NCI-H1417 treated with DMSO at 0.1 percent for 48 hours (cell line): ENCODE measurements around the gene PCDHGC4.
A peak's percentile ranks its signal among the peaks of the same experiment; 100 is the strongest.

ENCODE experiments used
- DNase-seq: peaks from one replicate; lab custom pipeline; 2025; lab: John Stamatoyannopoulos, UW

Gene PCDHGC4

DNA sequence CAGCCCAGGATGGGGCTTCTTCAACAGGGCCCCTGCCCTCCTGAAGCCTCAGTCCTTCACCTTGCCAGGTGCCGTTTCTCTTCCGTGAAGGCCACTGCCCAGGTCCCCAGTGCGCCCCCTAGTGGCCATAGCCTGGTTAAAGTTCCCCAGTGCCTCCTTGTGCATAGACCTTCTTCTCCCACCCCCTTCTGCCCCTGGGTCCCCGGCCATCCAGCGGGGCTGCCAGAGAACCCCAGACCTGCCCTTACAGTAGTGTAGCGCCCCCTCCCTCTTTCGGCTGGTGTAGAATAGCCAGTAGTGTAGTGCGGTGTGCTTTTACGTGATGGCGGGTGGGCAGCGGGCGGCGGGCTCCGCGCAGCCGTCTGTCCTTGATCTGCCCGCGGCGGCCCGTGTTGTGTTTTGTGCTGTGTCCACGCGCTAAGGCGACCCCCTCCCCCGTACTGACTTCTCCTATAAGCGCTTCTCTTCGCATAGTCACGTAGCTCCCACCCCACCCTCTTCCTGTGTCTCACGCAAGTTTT is 27.6 kb downstream of the PCDHGC4 start:
- DNase-seq: no peak

DNA sequence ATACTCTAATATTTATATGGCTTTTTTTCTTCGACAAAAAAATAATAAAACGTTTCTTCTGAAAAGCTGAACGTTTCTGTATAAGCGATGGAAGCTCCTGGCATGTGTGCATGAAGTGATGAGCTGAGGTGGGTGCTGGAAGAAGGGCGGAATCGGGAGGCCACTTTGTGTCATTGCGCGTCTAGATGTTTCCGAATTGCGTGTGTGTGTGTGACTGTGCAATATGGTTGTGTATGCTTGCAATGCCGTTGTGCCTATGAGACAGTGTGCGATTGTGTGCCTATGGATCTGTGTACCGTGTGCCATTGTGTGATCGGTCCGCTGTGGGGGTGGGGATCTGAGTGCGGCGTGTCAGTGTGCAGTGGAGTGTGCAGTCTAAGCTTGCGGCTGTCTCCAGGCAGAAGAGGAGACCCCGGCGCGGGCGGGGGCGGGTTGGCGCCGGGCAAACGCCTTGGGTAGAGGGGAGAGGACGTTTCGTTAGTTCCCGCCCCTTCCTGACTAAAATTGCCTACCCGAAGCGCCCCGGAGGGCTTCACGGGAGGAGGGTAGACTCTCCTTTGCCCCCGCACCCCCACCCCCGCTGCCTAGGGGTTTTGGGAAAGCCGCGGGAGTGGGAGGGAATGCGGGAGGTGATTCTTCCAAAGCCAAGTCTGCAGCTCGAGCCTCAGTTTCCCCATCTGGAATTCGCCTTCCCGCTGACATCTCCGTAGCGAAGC is 28.2 kb downstream of the PCDHGC4 start:
- no peak for DNase-seq

- no peak for DNase-seq
Observed at GRCh38 chr5:141513627-141514329, 28.9 kb downstream of the PCDHGC4 start.

DNA sequence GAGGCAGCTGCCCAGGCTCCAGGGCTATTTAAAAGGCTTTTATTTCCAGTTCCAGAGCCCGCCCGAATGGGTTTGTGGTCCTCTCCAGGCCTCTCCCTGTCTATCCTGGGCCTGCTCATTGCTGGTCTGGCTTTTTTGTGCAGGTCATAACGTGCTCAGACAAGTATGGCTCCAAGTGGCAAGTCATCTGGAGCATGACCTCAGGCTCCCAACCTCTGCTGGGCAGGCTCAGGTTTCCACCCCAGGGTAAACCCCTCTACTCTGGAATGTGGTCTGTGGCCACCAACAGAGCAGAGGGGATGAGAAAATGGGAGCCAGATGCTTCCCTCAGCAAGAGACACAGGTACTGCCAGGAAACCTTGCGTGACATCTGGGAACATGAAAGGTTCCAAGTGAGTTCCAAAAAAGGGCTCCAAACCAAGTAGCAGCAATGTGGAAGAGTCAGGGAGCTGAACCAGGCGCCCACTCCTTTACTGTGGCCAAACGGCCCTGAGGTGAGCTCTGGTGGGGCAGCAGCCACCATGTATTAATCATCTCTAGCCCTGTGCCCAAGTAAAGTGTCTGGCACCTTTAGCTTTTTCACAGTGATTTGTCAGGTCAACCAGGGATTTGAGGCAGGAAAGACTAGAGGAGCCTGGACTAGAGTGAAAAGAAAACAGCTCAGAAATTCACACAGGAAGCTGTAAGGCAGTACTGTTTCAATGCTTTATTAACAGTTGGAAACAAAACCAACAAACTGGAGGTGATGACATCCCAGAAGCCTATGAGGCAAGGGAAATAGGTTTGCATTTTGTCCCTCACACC is 29.7 kb downstream of the PCDHGC4 start:
- DNase-seq: no peak

GRCh38 chr5:141515141-141515540 is 30.3 kb downstream of the PCDHGC4 start:
- DNase-seq: no peak

DNA sequence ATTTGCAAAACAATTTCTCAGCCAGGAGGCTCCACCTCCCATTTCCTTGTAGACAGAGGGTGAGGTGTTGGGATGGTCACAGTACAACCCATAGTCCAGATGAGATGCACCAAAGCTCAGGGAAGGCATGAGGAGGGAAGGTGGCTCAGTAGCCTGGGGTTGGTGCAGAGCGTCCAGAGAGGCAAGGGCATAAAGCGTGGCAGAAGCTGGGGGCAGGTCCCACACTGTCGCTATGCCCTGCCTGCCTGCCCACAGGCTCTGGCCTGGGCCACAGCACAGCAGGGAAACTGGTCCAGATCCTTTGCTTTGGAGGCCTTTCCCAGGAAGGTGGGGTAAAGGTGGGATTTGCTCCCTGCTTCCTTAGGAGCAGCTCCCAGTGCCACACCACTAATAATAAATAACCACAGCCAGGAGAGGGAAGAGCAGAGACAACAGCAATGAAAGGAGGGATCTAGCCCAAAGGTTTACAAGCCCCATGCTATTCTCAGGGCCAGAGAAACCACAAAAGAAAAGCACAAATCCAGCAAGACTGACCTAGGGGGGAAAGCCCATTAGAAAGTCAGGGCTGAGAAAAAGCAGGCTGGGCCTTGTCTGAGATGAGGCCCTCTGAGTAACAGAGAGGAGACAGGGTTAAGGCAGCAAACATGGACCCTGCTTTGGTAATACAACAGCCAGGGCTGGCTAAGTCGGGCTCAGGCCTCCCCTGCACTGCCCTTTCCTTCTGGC is 31.3 kb downstream of the PCDHGC4 start:
- no peak for DNase-seq

DNA sequence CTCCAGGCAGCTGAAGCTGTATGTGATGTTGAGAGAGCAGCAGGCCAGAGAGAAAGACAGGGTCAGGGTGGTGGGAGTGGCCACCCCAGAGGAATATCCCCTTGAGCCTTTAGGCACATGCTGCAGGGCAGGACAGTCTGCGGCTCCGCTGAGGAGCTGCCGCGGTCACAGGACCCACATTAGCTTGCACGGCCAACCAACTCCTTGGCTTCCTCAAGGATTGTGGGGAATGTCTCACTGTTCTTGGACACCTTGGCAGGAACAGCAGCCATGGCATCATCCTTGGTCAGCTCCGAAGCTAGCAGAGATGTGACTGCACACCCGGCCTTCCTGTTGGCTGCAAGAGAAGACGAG is 31.8 kb downstream of the PCDHGC4 start:
- no peak for DNase-seq

GRCh38 chr5:141517312-141517711 is 32.5 kb downstream of the PCDHGC4 start:
- DNase-seq: no peak

DNA sequence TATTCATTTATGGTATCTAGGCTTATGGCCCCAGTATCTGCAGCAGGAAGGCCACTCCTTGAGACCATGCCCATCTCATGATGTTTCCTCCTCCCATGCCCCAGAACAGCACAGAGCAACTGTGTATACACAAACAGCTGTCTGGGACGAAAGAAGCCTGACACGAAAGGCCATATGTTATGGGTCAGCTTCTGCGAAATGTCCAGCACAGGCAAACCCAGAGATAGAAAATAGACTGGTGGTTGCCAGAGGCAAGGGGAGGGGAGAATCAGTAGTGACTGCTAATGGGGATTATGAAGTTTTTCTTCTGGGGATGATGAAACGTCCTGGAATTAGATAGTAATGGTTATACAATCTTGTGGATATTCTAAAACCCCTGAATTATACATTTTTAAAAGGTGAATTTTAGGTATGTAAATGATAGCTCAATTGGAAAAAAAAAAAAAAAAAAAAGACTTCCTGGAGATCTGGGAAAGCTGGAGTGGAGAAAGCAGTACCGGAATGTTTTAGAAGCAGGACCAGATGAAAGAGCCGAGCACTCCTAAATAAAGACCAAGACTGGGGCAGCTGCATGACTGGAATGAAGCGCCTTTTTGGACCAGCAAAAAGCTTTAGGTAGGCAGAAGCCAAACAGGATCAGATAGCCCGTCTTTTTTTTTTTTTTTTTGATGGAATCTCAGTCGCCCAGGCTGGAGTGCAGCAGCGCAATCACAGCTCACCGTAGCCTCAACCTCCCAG is 33.2 kb downstream of the PCDHGC4 start:
- DNase-seq: no peak

- DNase-seq: no peak
Observed at GRCh38 chr5:141518618-141519015, 33.8 kb downstream of the PCDHGC4 start.

GRCh38 chr5:141519605-141520565 is 35.1 kb downstream of the PCDHGC4 start:
- DNase-seq: no peak

DNA sequence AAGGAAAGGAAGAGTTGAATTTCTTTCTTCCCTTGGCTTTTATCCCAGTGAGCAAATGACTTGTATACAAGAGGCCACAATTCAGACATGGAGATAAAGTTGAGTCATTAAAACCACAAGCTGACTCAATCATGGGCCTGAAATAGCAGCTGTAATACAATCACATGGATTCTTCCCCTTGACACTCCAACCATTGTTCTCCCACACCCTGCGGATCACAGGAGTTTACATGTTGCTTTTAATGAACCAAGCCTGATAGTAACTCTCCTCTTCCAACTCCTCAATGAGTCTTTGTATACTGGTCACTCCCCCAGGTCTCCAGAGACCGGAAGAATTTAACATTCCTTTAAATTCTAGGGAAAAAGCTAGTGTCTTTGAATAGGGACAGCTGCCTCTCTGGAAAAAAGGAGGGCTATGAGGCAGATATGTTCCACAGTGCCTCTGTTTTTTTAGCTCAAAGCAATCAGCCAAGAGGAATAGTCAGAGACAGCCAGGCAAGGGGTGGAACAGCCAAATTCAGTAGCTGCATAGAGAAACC is 36.5 kb downstream of the PCDHGC4 start:
- DNase-seq: no peak

DNA sequence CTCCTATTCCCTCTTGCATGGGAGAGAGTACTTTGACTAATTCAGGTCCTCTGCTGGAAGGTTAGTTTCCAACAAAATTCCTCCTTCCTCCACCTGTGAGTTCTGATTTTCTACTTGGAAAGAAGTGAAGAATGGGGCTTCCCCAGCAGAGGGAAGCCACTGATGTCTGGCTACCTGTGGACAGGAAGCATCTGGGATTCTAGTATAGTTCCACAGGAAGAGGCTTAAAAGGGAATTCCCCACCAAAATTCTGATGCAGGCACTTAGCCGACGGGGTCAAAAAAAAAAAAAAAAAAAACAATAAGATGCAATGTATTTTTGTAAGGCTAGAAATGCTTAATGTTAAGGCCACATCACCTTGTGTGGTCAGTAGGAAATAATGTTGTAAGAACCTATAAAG is 37.5 kb downstream of the PCDHGC4 start:
- DNase-seq: no peak

- no peak for DNase-seq
Observed at GRCh38 chr5:141523991-141524390, 39.2 kb downstream of the PCDHGC4 start.

GRCh38 chr5:141524604-141525597 is 40.1 kb downstream of the PCDHGC4 start:
- DNase-seq: peak; percentile 6

GRCh38 chr5:141525653-141526052 is 40.8 kb downstream of the PCDHGC4 start:
- no peak for DNase-seq

GRCh38 chr5:141527426-141527825 is 42.6 kb downstream of the PCDHGC4 start:
- no peak for DNase-seq

DNA sequence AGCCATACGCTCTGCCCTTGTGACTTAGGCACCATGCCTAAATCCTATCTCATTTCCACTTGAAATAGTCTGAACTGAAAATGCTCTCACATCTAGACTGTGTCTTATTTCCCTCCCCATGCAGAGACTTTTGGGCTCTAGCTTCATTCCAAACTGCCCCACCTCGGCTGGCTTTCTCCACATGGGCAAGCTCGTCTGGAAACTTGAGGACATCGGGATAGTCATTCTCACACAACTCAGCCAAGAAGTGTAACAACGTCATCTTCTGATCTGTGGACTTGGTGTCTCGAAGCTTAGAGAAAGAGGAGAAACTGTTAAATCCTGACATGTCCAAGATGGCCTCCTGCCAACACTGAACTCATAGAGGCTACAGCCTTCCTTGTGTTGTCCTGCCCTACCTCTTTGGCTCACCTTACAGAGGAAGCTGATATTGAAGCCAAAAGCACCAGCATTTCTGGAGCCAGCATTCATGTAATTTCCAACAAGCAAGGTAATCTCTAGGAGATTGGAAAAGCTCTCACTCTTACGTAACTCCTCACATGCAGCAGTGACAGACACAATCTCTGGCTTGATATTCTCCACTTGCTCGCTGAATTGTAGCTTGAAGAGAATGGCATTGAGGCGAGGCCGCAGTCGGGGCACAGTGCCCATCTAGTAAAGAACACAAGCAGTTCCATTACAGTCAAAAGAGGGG is 43.6 kb downstream of the PCDHGC4 start:
- no peak for DNase-seq
